ENCODE data around the gene SLIT3.
"Not testable (repeated sequence)": the region's sequence is repeated elsewhere in the genome, so short reads cannot be mapped to it uniquely, and the experiment has no call there.

The SLIT3 gene

GRCh38 chr5:169211761-169212160, 89.2 kb downstream of the SLIT3 start:
- H3K36me3 ChIP-seq (ENCODE audit: control insufficient read depth in 1 of 2, insufficient read depth in 2 of 2, low read length in 2 of 2); H3K27me3 ChIP-seq (ENCODE audit: control insufficient read depth in 1 of 2, insufficient read depth in 2 of 2, low read length in 2 of 2); H3K9ac ChIP-seq (ENCODE audit: low read depth in 1 of 2, low read length in 2 of 2); H3K9me3 ChIP-seq (ENCODE audit: control insufficient read depth in 1 of 2, low read length in 2 of 2); H3K4me3 ChIP-seq (ENCODE audit: low read depth in 1 of 2, low read length in 2 of 2); H3K27ac ChIP-seq (ENCODE audit: low read depth, low read length); H3K4me1 ChIP-seq (ENCODE audit: control insufficient read depth in 1 of 2, insufficient read depth in 2 of 2, low read length in 2 of 2): not testable (repeated sequence)

GRCh38 chr5:169204788-169205400, 96.0 kb downstream of the SLIT3 start:
- Histone ChIP-seq H3K27me3 (ENCODE audit: control insufficient read depth in 1 of 2, insufficient read depth in 2 of 2, low read length in 2 of 2) (no peaks in the 10 kb centered on the region), H3K36me3 (ENCODE audit: control insufficient read depth in 1 of 2, insufficient read depth in 2 of 2, low read length in 2 of 2) (no peaks in the 10 kb centered on the region), H3K9ac (ENCODE audit: low read depth in 1 of 2, low read length in 2 of 2) (no peak overlapping the region), H3K4me1 (ENCODE audit: control insufficient read depth in 1 of 2, insufficient read depth in 2 of 2, low read length in 2 of 2) (no peaks in the 10 kb centered on the region), H3K27ac (ENCODE audit: low read depth, low read length) (no peak overlapping the region), H3K9me3 (ENCODE audit: control insufficient read depth in 1 of 2, low read length in 2 of 2) (peaks cover 0 to 4% of the 10 kb centered on the region in 2 donors), H3K4me3 (ENCODE audit: low read depth in 1 of 2, low read length in 2 of 2) (no peak overlapping the region)

- Histone ChIP-seq H3K9ac (ENCODE audit: low read depth in 1 of 2, low read length in 2 of 2) (no peak overlapping the region), H3K9me3 (ENCODE audit: control insufficient read depth in 1 of 2, low read length in 2 of 2) (peaks cover 0 to 4% of the 10 kb centered on the region in 2 donors), H3K27ac (ENCODE audit: low read depth, low read length) (no peak overlapping the region), H3K36me3 (ENCODE audit: control insufficient read depth in 1 of 2, insufficient read depth in 2 of 2, low read length in 2 of 2) (no peaks in the 10 kb centered on the region), H3K27me3 (ENCODE audit: control insufficient read depth in 1 of 2, insufficient read depth in 2 of 2, low read length in 2 of 2) (no peaks in the 10 kb centered on the region), H3K4me1 (ENCODE audit: control insufficient read depth in 1 of 2, insufficient read depth in 2 of 2, low read length in 2 of 2) (no peaks in the 10 kb centered on the region), H3K4me3 (ENCODE audit: low read depth in 1 of 2, low read length in 2 of 2) (no peak overlapping the region)
These were observed 98.0 kb downstream of the SLIT3 start for GRCh38 chr5:169202969-169203368.

- no peak overlapping the region for H3K9ac ChIP-seq (ENCODE audit: low read depth in 1 of 2, low read length in 2 of 2)
- no peaks in the 10 kb centered on the region for H3K4me1 ChIP-seq (ENCODE audit: control insufficient read depth in 1 of 2, insufficient read depth in 2 of 2, low read length in 2 of 2)
- H3K4me3 ChIP-seq (ENCODE audit: low read depth in 1 of 2, low read length in 2 of 2): no peak overlapping the region
- H3K36me3 ChIP-seq (ENCODE audit: control insufficient read depth in 1 of 2, insufficient read depth in 2 of 2, low read length in 2 of 2): no peaks in the 10 kb centered on the region
- no peaks in the 10 kb centered on the region for H3K27me3 ChIP-seq (ENCODE audit: control insufficient read depth in 1 of 2, insufficient read depth in 2 of 2, low read length in 2 of 2)
- H3K27ac ChIP-seq (ENCODE audit: low read depth, low read length): no peak overlapping the region
- H3K9me3 ChIP-seq (ENCODE audit: control insufficient read depth in 1 of 2, low read length in 2 of 2): peaks cover 0 to 4% of the 10 kb centered on the region in 2 donors
These were observed 99.3 kb downstream of the SLIT3 start for GRCh38 chr5:169201597-169201996.

GRCh38 chr5:169200125-169200778, 100.7 kb downstream of the SLIT3 start:
- Histone ChIP-seq H3K27ac (ENCODE audit: low read depth, low read length) (no peak overlapping the region), H3K4me1 (ENCODE audit: control insufficient read depth in 1 of 2, insufficient read depth in 2 of 2, low read length in 2 of 2) (no peaks in the 10 kb centered on the region), H3K27me3 (ENCODE audit: control insufficient read depth in 1 of 2, insufficient read depth in 2 of 2, low read length in 2 of 2) (no peaks in the 10 kb centered on the region), H3K36me3 (ENCODE audit: control insufficient read depth in 1 of 2, insufficient read depth in 2 of 2, low read length in 2 of 2) (no peaks in the 10 kb centered on the region), H3K4me3 (ENCODE audit: low read depth in 1 of 2, low read length in 2 of 2) (no peak overlapping the region), H3K9me3 (ENCODE audit: control insufficient read depth in 1 of 2, low read length in 2 of 2) (peaks cover 0 to 4% of the 10 kb centered on the region in 2 donors), H3K9ac (ENCODE audit: low read depth in 1 of 2, low read length in 2 of 2) (no peak overlapping the region)

GRCh38 chr5:169197343-169197742, 103.6 kb downstream of the SLIT3 start:
- no peaks in the 10 kb centered on the region for H3K4me1 ChIP-seq (ENCODE audit: control insufficient read depth in 1 of 2, insufficient read depth in 2 of 2, low read length in 2 of 2)
- peaks cover 0 to 4% of the 10 kb centered on the region in 2 donors for H3K9me3 ChIP-seq (ENCODE audit: control insufficient read depth in 1 of 2, low read length in 2 of 2)
- H3K27ac ChIP-seq (ENCODE audit: low read depth, low read length): no peak overlapping the region
- no peaks in the 10 kb centered on the region for H3K27me3 ChIP-seq (ENCODE audit: control insufficient read depth in 1 of 2, insufficient read depth in 2 of 2, low read length in 2 of 2)
- H3K9ac ChIP-seq (ENCODE audit: low read depth in 1 of 2, low read length in 2 of 2): no peak overlapping the region
- H3K36me3 ChIP-seq (ENCODE audit: control insufficient read depth in 1 of 2, insufficient read depth in 2 of 2, low read length in 2 of 2): no peaks in the 10 kb centered on the region
- no peak overlapping the region for H3K4me3 ChIP-seq (ENCODE audit: low read depth in 1 of 2, low read length in 2 of 2)

GRCh38 chr5:169196059-169196458, 104.9 kb downstream of the SLIT3 start:
- H3K36me3 ChIP-seq (ENCODE audit: control insufficient read depth in 1 of 2, insufficient read depth in 2 of 2, low read length in 2 of 2): no peaks in the 10 kb centered on the region
- H3K9me3 ChIP-seq (ENCODE audit: control insufficient read depth in 1 of 2, low read length in 2 of 2): no peaks in the 10 kb centered on the region
- no peak overlapping the region for H3K4me3 ChIP-seq (ENCODE audit: low read depth in 1 of 2, low read length in 2 of 2)
- no peak overlapping the region for H3K9ac ChIP-seq (ENCODE audit: low read depth in 1 of 2, low read length in 2 of 2)
- no peaks in the 10 kb centered on the region for H3K27me3 ChIP-seq (ENCODE audit: control insufficient read depth in 1 of 2, insufficient read depth in 2 of 2, low read length in 2 of 2)
- no peak overlapping the region for H3K27ac ChIP-seq (ENCODE audit: low read depth, low read length)
- H3K4me1 ChIP-seq (ENCODE audit: control insufficient read depth in 1 of 2, insufficient read depth in 2 of 2, low read length in 2 of 2): no peaks in the 10 kb centered on the region

GRCh38 chr5:169195601-169196000, 105.3 kb downstream of the SLIT3 start:
- no peak overlapping the region for H3K27ac ChIP-seq (ENCODE audit: low read depth, low read length)
- H3K9ac ChIP-seq (ENCODE audit: low read depth in 1 of 2, low read length in 2 of 2): no peak overlapping the region
- no peaks in the 10 kb centered on the region for H3K27me3 ChIP-seq (ENCODE audit: control insufficient read depth in 1 of 2, insufficient read depth in 2 of 2, low read length in 2 of 2)
- H3K36me3 ChIP-seq (ENCODE audit: control insufficient read depth in 1 of 2, insufficient read depth in 2 of 2, low read length in 2 of 2): no peaks in the 10 kb centered on the region
- H3K4me3 ChIP-seq (ENCODE audit: low read depth in 1 of 2, low read length in 2 of 2): no peak overlapping the region
- H3K4me1 ChIP-seq (ENCODE audit: control insufficient read depth in 1 of 2, insufficient read depth in 2 of 2, low read length in 2 of 2): no peaks in the 10 kb centered on the region
- no peaks in the 10 kb centered on the region for H3K9me3 ChIP-seq (ENCODE audit: control insufficient read depth in 1 of 2, low read length in 2 of 2)

GRCh38 chr5:169192536-169192935, 108.4 kb downstream of the SLIT3 start:
- H3K27me3 ChIP-seq (ENCODE audit: control insufficient read depth in 1 of 2, insufficient read depth in 2 of 2, low read length in 2 of 2): no peaks in the 10 kb centered on the region
- H3K27ac ChIP-seq (ENCODE audit: low read depth, low read length): no peak overlapping the region
- H3K4me3 ChIP-seq (ENCODE audit: low read depth in 1 of 2, low read length in 2 of 2): no peak overlapping the region
- no peak overlapping the region for H3K9ac ChIP-seq (ENCODE audit: low read depth in 1 of 2, low read length in 2 of 2)
- no peaks in the 10 kb centered on the region for H3K36me3 ChIP-seq (ENCODE audit: control insufficient read depth in 1 of 2, insufficient read depth in 2 of 2, low read length in 2 of 2)
- H3K9me3 ChIP-seq (ENCODE audit: control insufficient read depth in 1 of 2, low read length in 2 of 2): no peaks in the 10 kb centered on the region
- no peaks in the 10 kb centered on the region for H3K4me1 ChIP-seq (ENCODE audit: control insufficient read depth in 1 of 2, insufficient read depth in 2 of 2, low read length in 2 of 2)

GRCh38 chr5:169190849-169191248, 110.1 kb downstream of the SLIT3 start:
- Histone ChIP-seq H3K27ac (ENCODE audit: low read depth, low read length) (no peak overlapping the region), H3K4me1 (ENCODE audit: control insufficient read depth in 1 of 2, insufficient read depth in 2 of 2, low read length in 2 of 2) (no peaks in the 10 kb centered on the region), H3K4me3 (ENCODE audit: low read depth in 1 of 2, low read length in 2 of 2) (no peak overlapping the region), H3K9ac (ENCODE audit: low read depth in 1 of 2, low read length in 2 of 2) (no peak overlapping the region), H3K27me3 (ENCODE audit: control insufficient read depth in 1 of 2, insufficient read depth in 2 of 2, low read length in 2 of 2) (no peaks in the 10 kb centered on the region), H3K9me3 (ENCODE audit: control insufficient read depth in 1 of 2, low read length in 2 of 2) (no peaks in the 10 kb centered on the region), H3K36me3 (ENCODE audit: control insufficient read depth in 1 of 2, insufficient read depth in 2 of 2, low read length in 2 of 2) (no peaks in the 10 kb centered on the region)
